Dermis microvascular lymphatic vessel endothelial cell (primary cell): ENCODE data around the gene PNP. TPM values are rescaled to one million over a fixed set of nuclear protein-coding genes. Genes with fewer than 3 reads are reported as not detected.

ENCODE experiments used
- total RNA-seq: library from RNA; depleted of rRNA; stranded (reverse); fragments of >200 nt; gene quantifications from 2 replicates; pipeline ENCODE4 v1.2.1, GENCODE V29; 2014

The PNP gene
- total RNA-seq, 1 donor from 2014 or later, result 222 TPM

Other genes starting within 250 kb of the PNP start
- not detected in 2 replicates for gene OR11H6, start 245.7 kb upstream of the PNP start, total RNA-seq
- gene OR11H7, start 240.4 kb upstream of the PNP start, total RNA-seq, result not detected in 2 replicates
- not detected in 2 replicates for gene OR11H4, start 230.1 kb upstream of the PNP start, total RNA-seq
- gene TTC5, start 163.5 kb upstream of the PNP start, total RNA-seq, result 14.4 and 15.8 TPM in 2 replicates
- gene CCNB1IP1, start 136.1 kb upstream of the PNP start, total RNA-seq, result 38.6 and 39.7 TPM in 2 replicates
- 5.3 and 6.3 TPM in 2 replicates for gene PARP2, start 125.8 kb upstream of the PNP start, total RNA-seq
- 19.8 and 36.0 TPM in 2 replicates for gene TEP1, start 55.9 kb upstream of the PNP start, total RNA-seq
- gene KLHL33, start 33.2 kb upstream of the PNP start, total RNA-seq, result under 0.01 and 0.13 TPM in 2 replicates
- 54.9 and 70.4 TPM in 2 replicates for gene OSGEP, start 14.6 kb upstream of the PNP start, total RNA-seq
- gene APEX1, start 14.2 kb upstream of the PNP start, total RNA-seq, result 65.7 and 75.1 TPM in 2 replicates
- 22.1 and 28.6 TPM in 2 replicates for gene PIP4P1, start 8.0 kb upstream of the PNP start, total RNA-seq
- gene RNASE10, start 36.1 kb downstream of the PNP start, total RNA-seq, result not detected in 2 replicates
- not detected in 2 replicates for gene RNASE9, start 91.6 kb downstream of the PNP start, total RNA-seq
- gene RNASE11, start 118.6 kb downstream of the PNP start, total RNA-seq, result not detected in 2 replicates
- gene RNASE12, start 122.0 kb downstream of the PNP start, total RNA-seq, result not detected in 2 replicates
- not detected in 2 replicates for gene OR6S1, start 172.3 kb downstream of the PNP start, total RNA-seq
- 16.2 and 26.9 TPM in 2 replicates for gene RNASE4, start 215.2 kb downstream of the PNP start, total RNA-seq
- gene ANG, start 219.4 kb downstream of the PNP start, total RNA-seq, result 5.6 and 6.2 TPM in 2 replicates